ENCODE measurements around the gene HELZ. TPM values are rescaled to one million over a fixed set of nuclear protein-coding genes. Genes with fewer than 3 reads are reported as not detected.

The HELZ gene
- polyA plus RNA-seq, 2 of the 4 experiments (the other 2 are of a cell fraction): 5.6 to 18.3 TPM

DNA sequence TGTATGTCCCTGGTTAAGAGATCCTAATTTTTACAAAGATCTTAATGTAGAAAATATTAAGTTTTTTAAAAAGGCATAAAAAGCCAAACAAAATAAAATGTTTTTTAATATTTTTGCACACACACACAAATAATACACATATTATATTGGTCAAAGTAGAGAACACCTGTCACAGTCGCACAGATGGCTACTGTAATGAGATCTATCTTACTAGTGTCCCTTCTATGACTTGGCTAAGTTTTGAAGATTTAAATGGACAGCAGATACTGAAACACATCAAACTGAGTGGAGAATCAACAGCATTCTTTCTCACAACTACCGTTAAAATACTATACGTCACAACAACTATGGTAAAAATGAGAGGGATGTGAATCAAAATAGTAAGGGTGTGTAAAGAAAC lies 83.4 kb downstream of the HELZ start:
- ATAC-seq: no peak
- Histone ChIP-seq H3K27ac (no peak overlapping the region), H3K9me3 (no peaks in the 10 kb centered on the region), H3K4me1 (peaks cover 4% of the 10 kb centered on the region; the same call in 1 of the 3 replicates), H3K4me2 (no peak overlapping the region), H3K4me3 (no peak overlapping the region)
- no peak for DNase-seq (ENCODE audit: low read depth in 1 of 2, low spot score in 1 of 2)
- no peak for TF ChIP-seq ELK1 (IDR thresholded peaks at IDR 0.05; ENCODE audit: low read depth, low read length)
- TF ChIP-seq, protein P1, sequence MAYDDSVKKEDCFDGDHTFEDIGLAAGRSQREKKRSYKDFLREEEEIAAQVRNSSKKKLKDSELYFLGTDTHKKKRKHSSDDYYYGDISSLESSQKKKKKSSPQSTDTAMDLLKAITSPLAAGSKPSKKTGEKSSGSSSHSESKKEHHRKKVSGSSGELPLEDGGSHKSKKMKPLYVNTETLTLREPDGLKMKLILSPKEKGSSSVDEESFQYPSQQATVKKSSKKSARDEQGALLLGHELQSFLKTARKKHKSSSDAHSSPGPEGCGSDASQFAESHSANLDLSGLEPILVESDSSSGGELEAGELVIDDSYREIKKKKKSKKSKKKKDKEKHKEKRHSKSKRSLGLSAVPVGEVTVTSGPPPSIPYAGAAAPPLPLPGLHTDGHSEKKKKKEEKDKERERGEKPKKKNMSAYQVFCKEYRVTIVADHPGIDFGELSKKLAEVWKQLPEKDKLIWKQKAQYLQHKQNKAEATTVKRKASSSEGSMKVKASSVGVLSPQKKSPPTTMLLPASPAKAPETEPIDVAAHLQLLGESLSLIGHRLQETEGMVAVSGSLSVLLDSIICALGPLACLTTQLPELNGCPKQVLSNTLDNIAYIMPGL (CRISPR knock-in tag; IDR thresholded peaks at IDR 0.05; ENCODE audit: borderline replicate concordance): no peak
- TF ChIP-seq, protein P2, sequence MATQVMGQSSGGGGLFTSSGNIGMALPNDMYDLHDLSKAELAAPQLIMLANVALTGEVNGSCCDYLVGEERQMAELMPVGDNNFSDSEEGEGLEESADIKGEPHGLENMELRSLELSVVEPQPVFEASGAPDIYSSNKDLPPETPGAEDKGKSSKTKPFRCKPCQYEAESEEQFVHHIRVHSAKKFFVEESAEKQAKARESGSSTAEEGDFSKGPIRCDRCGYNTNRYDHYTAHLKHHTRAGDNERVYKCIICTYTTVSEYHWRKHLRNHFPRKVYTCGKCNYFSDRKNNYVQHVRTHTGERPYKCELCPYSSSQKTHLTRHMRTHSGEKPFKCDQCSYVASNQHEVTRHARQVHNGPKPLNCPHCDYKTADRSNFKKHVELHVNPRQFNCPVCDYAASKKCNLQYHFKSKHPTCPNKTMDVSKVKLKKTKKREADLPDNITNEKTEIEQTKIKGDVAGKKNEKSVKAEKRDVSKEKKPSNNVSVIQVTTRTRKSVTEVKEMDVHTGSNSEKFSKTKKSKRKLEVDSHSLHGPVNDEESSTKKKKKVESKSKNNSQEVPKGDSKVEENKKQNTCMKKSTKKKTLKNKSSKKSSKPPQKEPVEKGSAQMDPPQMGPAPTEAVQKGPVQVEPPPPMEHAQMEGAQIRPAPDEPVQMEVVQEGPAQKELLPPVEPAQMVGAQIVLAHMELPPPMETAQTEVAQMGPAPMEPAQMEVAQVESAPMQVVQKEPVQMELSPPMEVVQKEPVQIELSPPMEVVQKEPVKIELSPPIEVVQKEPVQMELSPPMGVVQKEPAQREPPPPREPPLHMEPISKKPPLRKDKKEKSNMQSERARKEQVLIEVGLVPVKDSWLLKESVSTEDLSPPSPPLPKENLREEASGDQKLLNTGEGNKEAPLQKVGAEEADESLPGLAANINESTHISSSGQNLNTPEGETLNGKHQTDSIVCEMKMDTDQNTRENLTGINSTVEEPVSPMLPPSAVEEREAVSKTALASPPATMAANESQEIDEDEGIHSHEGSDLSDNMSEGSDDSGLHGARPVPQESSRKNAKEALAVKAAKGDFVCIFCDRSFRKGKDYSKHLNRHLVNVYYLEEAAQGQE (IDR thresholded peaks at IDR 0.05): no peak
- no peak for TF ChIP-seq ATOH8 (CRISPR knock-in tag; IDR thresholded peaks at IDR 0.05; ENCODE audit: low read depth)
- TF ChIP-seq CEBPB (IDR thresholded peaks at IDR 0.05): no peak
- FAIRE-seq: no peak
- POLR2A ChIA-PET: no interaction called here
- CTCF ChIA-PET: interaction anchor here (0.6 to 1.4 kb wide), 2 partner anchors 30 to 555 kb away, joined by 3 to 5 read pairs; no protein-coding TSS in a partner anchor
- 96% methylated on average over 3 of the region's 3 CpGs for WGBS (ENCODE audit: missing lambda C conversion rate)

DNA sequence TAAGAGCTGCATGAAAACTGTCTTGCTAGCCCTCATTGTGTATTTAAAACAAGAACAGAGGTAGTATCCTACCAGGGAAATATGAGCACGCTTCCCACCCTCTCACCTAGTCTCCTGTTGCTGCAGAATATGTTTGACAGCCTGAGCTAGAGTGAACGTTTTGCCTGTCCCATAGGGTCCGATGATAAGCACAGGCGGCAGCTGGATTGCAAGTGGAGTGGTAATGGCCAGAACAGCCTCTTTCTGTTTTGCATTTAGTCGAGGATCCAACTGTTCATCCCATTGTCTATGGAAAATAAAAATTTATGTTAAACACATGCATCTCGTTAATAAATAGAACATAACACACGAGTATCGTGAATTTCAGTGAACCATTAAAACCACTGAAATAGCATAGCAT lies 84.2 kb downstream of the HELZ start:
- no peak overlapping the region for H3K4me2 ChIP-seq
- H3K4me1 ChIP-seq: peaks cover 4% of the 10 kb centered on the region; the same call in 1 of the 3 replicates
- ChIA-PET POLR2A (no interaction called here), CTCF (interaction anchor here (0.6 to 1.4 kb wide), 4 partner anchors 29 to 555 kb away, joined by 3 to 5 read pairs (median 3); no protein-coding TSS in a partner anchor)
- ATAC-seq (no peak), FAIRE-seq (no peak), DNase-seq (ENCODE audit: low read depth in 1 of 2, low spot score in 1 of 2) (no peak)
- H3K9me3 ChIP-seq: no peaks in the 10 kb centered on the region
- TF ChIP-seq SREBF2 (IDR thresholded peaks at IDR 0.05) (no peak), POLR2AphosphoS2 (conservative IDR thresholded peaks at IDR 0.05; ENCODE audit: low read length) (no peak), SMC3 (IDR thresholded peaks at IDR 0.05) (no peak), HEYL (CRISPR knock-in tag; IDR thresholded peaks at IDR 0.05) (no peak), GATA3 (IDR thresholded peaks at IDR 0.05; ENCODE audit: borderline replicate concordance) (no peak), CBX2 (IDR thresholded peaks at IDR 0.05; ENCODE audit: borderline replicate concordance, low read depth) (no peak), RAD21 (conservative IDR thresholded peaks at IDR 0.05 in 1 of 2, IDR thresholded peaks at IDR 0.05 in 1 of 2) (no peak), KDM5A (IDR thresholded peaks at IDR 0.05) (no peak), MYC (IDR thresholded peaks at IDR 0.05; ENCODE audit: borderline replicate concordance, low read length) (no peak), EHMT2 (IDR thresholded peaks at IDR 0.05; ENCODE audit: low read depth) (no peak), ATOH8 (CRISPR knock-in tag; IDR thresholded peaks at IDR 0.05; ENCODE audit: low read depth) (no peak), ZSCAN20 (CRISPR knock-in tag; IDR thresholded peaks at IDR 0.05) (no peak)
- TF ChIP-seq, protein P3, sequence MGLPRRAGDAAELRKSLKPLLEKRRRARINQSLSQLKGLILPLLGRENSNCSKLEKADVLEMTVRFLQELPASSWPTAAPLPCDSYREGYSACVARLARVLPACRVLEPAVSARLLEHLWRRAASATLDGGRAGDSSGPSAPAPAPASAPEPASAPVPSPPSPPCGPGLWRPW (IDR thresholded peaks at IDR 0.05): no peak
- H3K4me3 ChIP-seq: no peak overlapping the region
- H3K27ac ChIP-seq: no peak overlapping the region
- WGBS (ENCODE audit: missing lambda C conversion rate): 85% methylated on average over 8 of the region's 8 CpGs
